Spleen (tissue), 11 donors: ENCODE results near the gene C1orf226. TPM values are rescaled to one million over a fixed set of nuclear protein-coding genes. Genes with fewer than 3 reads are reported as not detected.

Experiments used
- DNase-seq: peaks from one replicate; pipeline ENCODE4 v3.0.0-alpha.2; 2020
- H3K27ac ChIP-seq, 8 donors: fragments of 200-600 bp; sonication (generic) in 7 of 8; 1 replicate in 4 of 8; 2 replicates in 4 of 8; pipeline versions ENCODE4 v1.5.0 to v1.8.0; 2016 to 2021; ENCODE audit warnings: inconsistent platforms in 4 of 8, mild to moderate bottlenecking in 4 of 8, moderate library complexity in 1 of 8
- H3K27me3 ChIP-seq, 7 donors: fragments of 200-600 bp; sonication (generic) in 6 of 7; replicated peaks in 1 of 7; 1 replicate in 4 of 7; 2 replicates in 3 of 7; pipeline versions ENCODE4 v1.5.0 to v1.8.0; 2016 to 2021; ENCODE audit warnings: inconsistent platforms in 3 of 7, mild to moderate bottlenecking in 1 of 7
- H3K36me3 ChIP-seq, 6 donors: fragments of 200-600 bp; sonication (generic) in 5 of 6; 1 replicate in 4 of 6; 2 replicates in 2 of 6; pipeline versions ENCODE4 v1.5.0 to v1.8.0; 2016 to 2021; ENCODE audit warnings: inconsistent platforms in 2 of 6
- H3K4me1 ChIP-seq, 6 donors: fragments of 200-600 bp; sonication (generic) in 5 of 6; 1 replicate in 3 of 6; 2 replicates in 3 of 6; pipeline versions ENCODE4 v1.5.0 to v1.8.0; 2016 to 2021; ENCODE audit warnings: inconsistent platforms in 3 of 6
- H3K4me3 ChIP-seq, 8 donors: fragments of 200-600 bp; sonication (generic) in 7 of 8; 1 replicate in 4 of 8; 2 replicates in 4 of 8; pipeline versions ENCODE4 v1.5.0 to v1.8.0; 2016 to 2021; ENCODE audit warnings: inconsistent platforms in 4 of 8, mild to moderate bottlenecking in 4 of 8, moderate library complexity in 2 of 8
- H3K9me3 ChIP-seq, 8 donors: fragments of 200-600 bp; sonication (generic) in 7 of 8; 1 replicate in 4 of 8; 2 replicates in 4 of 8; pipeline versions ENCODE4 v1.5.0 to v1.8.0; 2016 to 2021; ENCODE audit warnings: inconsistent platforms in 4 of 8
- CTCF ChIP-seq, 11 experiments: fragments of 200-600 bp in 7 of 11; fragments of 450-650 bp in 4 of 11; sonication (generic) in 4 of 11; IDR thresholded peaks in 8 of 11; conservative IDR thresholded peaks in 3 of 11; 1 replicate in 7 of 11; 2 replicates in 4 of 11; pipeline versions ENCODE4 v1.4.0 to v1.8.0; 2016 to 2021; ENCODE audit warnings: antibody characterized with exemption in 11 of 11, inconsistent platforms in 4 of 11, mild to moderate bottlenecking in 1 of 11
- POLR2A ChIP-seq, 3 donors: fragments of 450-650 bp; IDR thresholded peaks; one replicate each; pipeline ENCODE4 v1.5.1; 2017; ENCODE audit warnings: antibody characterized with exemption in 3 of 3, mild to moderate bottlenecking in 1 of 3
- POLR2AphosphoS5 ChIP-seq, 3 donors: sonication (generic); formaldehyde crosslinking; IDR thresholded peaks; one replicate each; pipeline ENCODE4 v1.5.1; 2017; ENCODE audit warnings: antibody characterized with exemption in 3 of 3
- WGBS, 5 donors: extraction: QIAGEN DNeasy Blood & Tissue Kit in 3 of 5; methylation state at CpG; one replicate each; pipeline versions ENCODE4 v1.1.5 to v1.1.7; 2013 to 2018; 5-methylcytosine and 5-hydroxymethylcytosine counted together
- intact Hi-C: fragments of 100-400 bp; cut with DNase I; formaldehyde crosslinking; loops from one replicate; pipeline ENCODE4 v1.15.0; 2023; ENCODE audit warnings: low total_unique reads
- polyA plus RNA-seq, 3 donors: library from polyadenylated mRNA; stranded (reverse); fragments of 200-250 nt; gene quantifications; one replicate each; pipeline ENCODE4 v1.2.1, GENCODE V29; 2013
- total RNA-seq, 7 donors: library from RNA; depleted of rRNA in 3 of 7; stranded (reverse); fragments of >200 nt in 3 of 7; fragmentation: NEBNext Ultra II Directional in 4 of 7; extraction: Animal tissue kit (Norgen Biotek cat#: 25700) in 4 of 7; gene quantifications; one replicate each; pipeline versions ENCODE4 v1.1.0 to v1.2.1, GENCODE V29; 2016 to 2021
- donor health status: healthy with polysubstance abuse.
- donor health status: DM: no; HTN: no; CAD: no; lungs with moderate emphysema.
- donor health status: DM: no; HTN: no; CAD: no.
- donor health status: Bipolar disorder and iron deficiency.
- donor health status: healthy.
- donor health status: DM: no; HTN: no; CAD: no.
- donor health status: DM: yes; HTN: yes; CAD: no.

C1orf226 gene
- total and polyA plus RNA-seq, 10 donors, result 0.09 to 2.4 (median 1.0) TPM

DNA sequence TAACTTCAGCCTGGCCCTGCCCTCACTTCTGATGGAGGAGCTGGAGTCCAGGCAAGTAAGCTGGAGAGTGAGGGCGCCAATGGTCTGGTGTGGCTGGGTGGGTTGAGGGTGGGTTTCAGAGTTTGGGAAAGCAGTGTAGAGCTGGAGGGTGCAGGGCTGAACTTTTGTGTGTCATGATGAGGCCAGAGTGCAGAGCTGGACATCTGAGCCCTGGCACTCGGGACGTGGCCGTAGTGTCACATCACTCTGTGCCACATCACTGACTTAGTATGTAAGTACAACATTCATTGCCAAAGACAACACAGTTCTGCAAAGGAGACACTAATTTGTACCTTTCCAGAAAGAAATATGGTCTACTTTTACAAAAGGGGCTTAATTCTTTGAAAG, 20.7 kb upstream of the C1orf226 start:
- H3K36me3 ChIP-seq, result peaks cover 0 to 23% (median 0%) of the 10 kb centered on the region in 6 donors
- DNase-seq, result no peak
- intact Hi-C loops, result no loop called here
- no peaks in the 10 kb centered on the region for H3K9me3 ChIP-seq
- 93 to 98% (median 97%) methylated on average over 4 of the region's 4 CpGs for WGBS, 5 donors
- peaks cover 0 to 17% (median 0%) of the 10 kb centered on the region in 7 donors for H3K27me3 ChIP-seq
- H3K4me1 ChIP-seq, result no peaks in the 10 kb centered on the region
- no peak overlapping the region for H3K4me3 ChIP-seq
- no peak overlapping the region for H3K27ac ChIP-seq
- TF ChIP-seq POLR2A (IDR thresholded peaks at IDR 0.05), result no peak
- no peak for TF ChIP-seq CTCF (IDR thresholded peaks at IDR 0.05 in 8 of 11, conservative IDR thresholded peaks at IDR 0.05 in 3 of 11)
- TF ChIP-seq POLR2AphosphoS5 (IDR thresholded peaks at IDR 0.05), result no peak

GRCh38 chr1:162361349-162361748, 20.2 kb upstream of the C1orf226 start:
- no peaks in the 10 kb centered on the region for H3K9me3 ChIP-seq
- H3K27ac ChIP-seq, result no peak overlapping the region
- H3K36me3 ChIP-seq, result peaks cover 0 to 20% (median 0%) of the 10 kb centered on the region in 6 donors
- TF ChIP-seq CTCF (IDR thresholded peaks at IDR 0.05 in 8 of 11, conservative IDR thresholded peaks at IDR 0.05 in 3 of 11) (no peak), POLR2AphosphoS5 (IDR thresholded peaks at IDR 0.05) (no peak), POLR2A (IDR thresholded peaks at IDR 0.05) (no peak)
- no peaks in the 10 kb centered on the region for H3K4me1 ChIP-seq
- no peak for DNase-seq
- peaks cover 0 to 13% (median 0%) of the 10 kb centered on the region in 7 donors for H3K27me3 ChIP-seq
- H3K4me3 ChIP-seq, result no peak overlapping the region
- WGBS, 5 donors, result 71 to 95% (median 88%) methylated on average over 5 of the region's 5 CpGs
- intact Hi-C loops, result no loop called here

DNA sequence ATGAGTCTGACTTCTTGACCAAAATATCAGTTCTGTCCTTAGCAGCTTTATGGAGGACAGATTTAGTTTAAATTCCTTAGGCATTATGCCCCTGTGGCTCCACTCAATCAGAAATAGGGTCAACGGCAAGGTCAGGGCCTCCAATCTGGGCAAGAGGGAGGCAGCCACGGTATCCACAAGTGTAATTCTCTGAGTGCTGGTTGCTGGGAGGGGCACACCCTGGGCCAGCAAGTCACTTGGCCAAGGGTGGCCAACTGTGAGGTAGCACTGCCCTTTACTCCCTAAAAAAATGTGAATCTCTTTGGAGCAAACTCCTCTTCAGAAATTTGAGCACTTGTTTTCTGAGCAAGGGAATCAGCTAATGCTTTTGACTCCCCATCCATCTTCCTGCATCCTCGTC, 17.7 kb upstream of the C1orf226 start:
- H3K27me3 ChIP-seq, result peaks cover 0 to 8% (median 0%) of the 10 kb centered on the region in 7 donors
- no peak for DNase-seq
- H3K9me3 ChIP-seq, result no peaks in the 10 kb centered on the region
- peaks cover 0 to 27% (median 0%) of the 10 kb centered on the region in 6 donors for H3K36me3 ChIP-seq
- intact Hi-C loops, result no loop called here
- WGBS, 5 donors, result 74 to 92% (median 81%) methylated on average over 3 of the region's 3 CpGs
- no peak overlapping the region for H3K27ac ChIP-seq
- H3K4me3 ChIP-seq, result no peak overlapping the region
- no peaks in the 10 kb centered on the region for H3K4me1 ChIP-seq
- no peak for TF ChIP-seq POLR2A (IDR thresholded peaks at IDR 0.05)
- no peak for TF ChIP-seq CTCF (IDR thresholded peaks at IDR 0.05 in 8 of 11, conservative IDR thresholded peaks at IDR 0.05 in 3 of 11)
- TF ChIP-seq POLR2AphosphoS5 (IDR thresholded peaks at IDR 0.05), result no peak

- no peak overlapping the region for H3K4me3 ChIP-seq
These were observed 17.0 kb upstream of the C1orf226 start for GRCh38 chr1:162364498-162364897.

More at GRCh38 chr1:162364498-162364897, 17.0 kb upstream of the C1orf226 start:
- Histone ChIP-seq H3K27ac (no peak overlapping the region), H3K4me1 (no peaks in the 10 kb centered on the region), H3K36me3 (peaks cover 0 to 27% (median 0%) of the 10 kb centered on the region in 6 donors), H3K27me3 (peaks cover 0 to 8% (median 0%) of the 10 kb centered on the region in 7 donors), H3K9me3 (no peaks in the 10 kb centered on the region)
- DNase-seq, result no peak
- intact Hi-C loops, result no loop called here
- WGBS, 5 donors, result 77 to 97% (median 86%) methylated on average over 1 of the region's 1 CpG
- no peak for TF ChIP-seq CTCF (IDR thresholded peaks at IDR 0.05 in 8 of 11, conservative IDR thresholded peaks at IDR 0.05 in 3 of 11)
- no peak for TF ChIP-seq POLR2A (IDR thresholded peaks at IDR 0.05)
- TF ChIP-seq POLR2AphosphoS5 (IDR thresholded peaks at IDR 0.05), result no peak
